HCT116 (cell line): ENCODE results near the gene NMS.

ENCODE experiments used
- CTCF ChIP-seq, 3 experiments: fragments of 200-600 bp in 1 of 3; sonication (generic) in 1 of 3; IDR thresholded peaks in 2 of 3; conservative IDR thresholded peaks in 1 of 3; 2 replicates each; pipeline ENCODE4 v1.5.1; 2012 to 2017; ENCODE audit warnings: low read depth in 2 of 3, low read length in 2 of 3, antibody characterized with exemption in 1 of 3, borderline replicate concordance in 1 of 3, control low read depth in 1 of 3, mild to moderate bottlenecking in 1 of 3, mixed read lengths in 1 of 3, mixed run types in 1 of 3, moderate library complexity in 1 of 3; ENCODE audit not compliant: insufficient read depth in 1 of 3
- EGR1 ChIP-seq: IDR thresholded peaks from 2 replicates; pipeline ENCODE4 v1.6.1; 2012; ENCODE audit warnings: low read depth
- EZH2 ChIP-seq: fragments of 200-600 bp; sonication (generic); IDR thresholded peaks from 2 replicates; pipeline ENCODE4 v1.6.1; 2017; ENCODE audit warnings: antibody characterized with exemption, mixed run types
- EZH2phosphoT487 ChIP-seq: fragments of 200-600 bp; IDR thresholded peaks from 2 replicates; pipeline ENCODE4 v1.6.1; 2018; ENCODE audit warnings: antibody characterized with exemption, borderline replicate concordance
- POLR2A ChIP-seq: IDR thresholded peaks from 2 replicates; pipeline ENCODE4 v1.7.0; 2011; ENCODE audit warnings: borderline replicate concordance; ENCODE audit not compliant: insufficient read depth, insufficient read length; ENCODE audit errors: extremely low read depth
- REST ChIP-seq: IDR thresholded peaks from 2 replicates; pipeline ENCODE4 v1.6.1; 2012; ENCODE audit warnings: low read depth
- SIN3A ChIP-seq: IDR thresholded peaks from 2 replicates; pipeline ENCODE4 v1.6.1; 2012; ENCODE audit warnings: low read depth
- SRF ChIP-seq: IDR thresholded peaks from 2 replicates; pipeline ENCODE4 v1.6.1; 2012; ENCODE audit warnings: low read depth
- YY1 ChIP-seq: IDR thresholded peaks from 2 replicates; pipeline ENCODE4 v1.6.1; 2011; ENCODE audit warnings: low read length, low read depth, moderate library complexity, mild to moderate bottlenecking; ENCODE audit not compliant: insufficient replicate concordance; ENCODE audit errors: extremely low read depth
- ZNF274 ChIP-seq: fragments of 200-500 bp; sonication (Bioruptor generic); IDR thresholded peaks from 2 replicates; pipeline ENCODE4 v1.6.1; 2014; ENCODE audit warnings: mild to moderate bottlenecking, low read depth, low read length, inconsistent platforms
- TF ChIP-seq, protein P1 (sequence below): IDR thresholded peaks from 2 replicates; pipeline ENCODE4 v1.6.1; 2012

DNA sequence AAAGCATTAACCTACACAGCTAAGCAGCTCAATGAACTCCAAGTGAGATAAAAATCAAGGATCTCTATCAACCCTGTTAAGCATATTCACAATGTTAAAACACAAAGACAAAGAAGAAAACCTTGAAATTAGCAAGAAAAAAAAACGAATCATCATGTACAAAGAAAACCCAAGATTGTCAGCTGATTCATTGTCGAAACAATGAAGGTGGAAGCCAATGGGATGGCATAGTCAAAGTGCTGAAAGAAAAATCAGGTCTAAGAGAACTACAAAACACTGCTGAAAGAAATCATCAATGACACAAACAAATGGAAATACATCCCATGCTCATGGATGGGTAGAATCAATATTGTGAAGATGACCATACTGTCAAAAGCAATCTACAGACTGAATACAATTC, 32.5 kb downstream of the NMS start:
- TF ChIP-seq SIN3A (no peak), SRF (no peak), YY1 (no peak), POLR2A (no peak), CTCF (IDR thresholded peaks at IDR 0.05 in 2 of 3, conservative IDR thresholded peaks at IDR 0.05 in 1 of 3; ENCODE audit: borderline replicate concordance in 1 of 3, insufficient read depth in 1 of 3, low read depth in 2 of 3, low read length in 2 of 3) (no peak), EZH2phosphoT487 (no peak), EGR1 (no peak), REST (no peak), ZNF274 (no peak), EZH2 (no peak)
- TF ChIP-seq, protein P1, sequence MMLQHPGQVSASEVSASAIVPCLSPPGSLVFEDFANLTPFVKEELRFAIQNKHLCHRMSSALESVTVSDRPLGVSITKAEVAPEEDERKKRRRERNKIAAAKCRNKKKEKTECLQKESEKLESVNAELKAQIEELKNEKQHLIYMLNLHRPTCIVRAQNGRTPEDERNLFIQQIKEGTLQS = no peak
